Kidney epithelial cell (primary cell): ENCODE data around the gene DDX42. TPM values are rescaled to one million over a fixed set of nuclear protein-coding genes. Genes with fewer than 3 reads are reported as not detected.

ENCODE experiments used
- DNase-seq: peaks from one replicate; pipeline ENCODE4 v3.0.0-alpha.2; 2010; ENCODE audit warnings: low read depth
- H3K27me3 ChIP-seq: 2 replicates; pipeline ENCODE4 v1.6.0; 2011; ENCODE audit warnings: low read length; ENCODE audit not compliant: control insufficient read depth, insufficient read depth
- H3K36me3 ChIP-seq: 2 replicates; pipeline ENCODE4 v1.5.1; 2011; ENCODE audit warnings: low read length; ENCODE audit not compliant: control insufficient read depth, insufficient read depth
- H3K4me3 ChIP-seq: 2 replicates; pipeline ENCODE4 v1.5.1; 2011; ENCODE audit warnings: low read depth, mild to moderate bottlenecking, control low read depth, low read length
- CTCF ChIP-seq: IDR thresholded peaks from 2 replicates; pipeline ENCODE4 v1.5.1; 2011; ENCODE audit warnings: mild to moderate bottlenecking, moderate library complexity, low read length, control low read depth, inconsistent platforms; ENCODE audit not compliant: insufficient read depth, poor library complexity, severe bottlenecking
- total RNA-seq: library from RNA; depleted of rRNA; stranded (reverse); fragments of >200 nt; gene quantifications from 2 replicates; pipeline ENCODE4 v1.2.3, GENCODE V29; 2015

DDX42 gene
- total RNA-seq, 1 donor from 2014 or later = 55.7 TPM

GRCh38 chr17:63798572-63799106 lies 24.7 kb downstream of the DDX42 start:
- Histone ChIP-seq H3K27me3 (no peaks in the 10 kb centered on the region), H3K36me3 (peaks cover 2% of the 10 kb centered on the region), H3K4me3 (no peak overlapping the region)
- no peak for TF ChIP-seq CTCF
- no peak for DNase-seq

GRCh38 chr17:63800783-63801182 lies 26.8 kb downstream of the DDX42 start:
- H3K27me3 ChIP-seq = no peaks in the 10 kb centered on the region
- H3K36me3 ChIP-seq = no peaks in the 10 kb centered on the region
- DNase-seq = no peak
- no peak overlapping the region for H3K4me3 ChIP-seq
- no peak for TF ChIP-seq CTCF

GRCh38 chr17:63804328-63804727 lies 30.4 kb downstream of the DDX42 start:
- TF ChIP-seq CTCF = no peak
- no peak for DNase-seq
- Histone ChIP-seq H3K36me3 (no peaks in the 10 kb centered on the region), H3K27me3 (no peaks in the 10 kb centered on the region), H3K4me3 (no peak overlapping the region)

- DNase-seq = no peak
- H3K36me3 ChIP-seq = no peaks in the 10 kb centered on the region
- H3K27me3 ChIP-seq = no peaks in the 10 kb centered on the region
- H3K4me3 ChIP-seq = no peak overlapping the region
- no peak for TF ChIP-seq CTCF
Measured at GRCh38 chr17:63805591-63805990, 31.6 kb downstream of the DDX42 start.

- TF ChIP-seq CTCF = no peak
- no peaks in the 10 kb centered on the region for H3K36me3 ChIP-seq
- DNase-seq = no peak
Measured at GRCh38 chr17:63809970-63810369, 36.0 kb downstream of the DDX42 start.

GRCh38 chr17:63816123-63816522 lies 42.2 kb downstream of the DDX42 start:
- DNase-seq = no peak
- TF ChIP-seq CTCF = no peak
- Histone ChIP-seq H3K4me3 (no peak overlapping the region), H3K27me3 (no peaks in the 10 kb centered on the region), H3K36me3 (peaks cover 8% of the 10 kb centered on the region)

More at GRCh38 chr17:63809970-63810369, 36.0 kb downstream of the DDX42 start:
- Histone ChIP-seq H3K27me3 (no peaks in the 10 kb centered on the region), H3K4me3 (no peak overlapping the region)
